IPS-15b (cell line): ENCODE data around the gene CXCR5.
A peak's percentile ranks its signal among the peaks of the same experiment; 100 is the strongest.

Experiments
- H3K27me3 ChIP-seq: one replicate; pipeline ENCODE4 v1.6.1; 2013; ENCODE audit warnings: low read length; ENCODE audit not compliant: control insufficient read depth, insufficient read depth
- H3K36me3 ChIP-seq: one replicate; pipeline ENCODE4 v1.6.1; 2013; ENCODE audit warnings: low read length; ENCODE audit not compliant: control insufficient read depth, insufficient read depth
- H3K4me1 ChIP-seq: one replicate; pipeline ENCODE4 v1.6.1; 2013; ENCODE audit warnings: mild to moderate bottlenecking, low read length; ENCODE audit not compliant: control insufficient read depth, insufficient read depth
- H3K4me3 ChIP-seq: one replicate; pipeline ENCODE4 v1.5.1; 2013; ENCODE audit warnings: low read depth, low read length
- H3K9ac ChIP-seq: one replicate; pipeline ENCODE4 v1.6.1; 2013; ENCODE audit warnings: low read depth, mild to moderate bottlenecking, low read length
- H3K9me3 ChIP-seq: one replicate; pipeline ENCODE4 v1.6.1; 2013; ENCODE audit warnings: mild to moderate bottlenecking, low read length; ENCODE audit not compliant: control insufficient read depth, insufficient read depth

The CXCR5 gene

GRCh38 chr11:118911113-118911879, 27.6 kb downstream of the CXCR5 start:
- Histone ChIP-seq H3K9me3 (no peaks in the 10 kb centered on the region), H3K9ac (peak overlapping the region; percentile 81), H3K36me3 (peaks cover 15% of the 10 kb centered on the region), H3K4me1 (peaks cover 32% of the 10 kb centered on the region), H3K27me3 (no peaks in the 10 kb centered on the region), H3K4me3 (peak overlapping the region; percentile 66)

GRCh38 chr11:118911880-118912741, 28.4 kb downstream of the CXCR5 start:
- Histone ChIP-seq H3K4me3 (peak overlapping the region; percentile 66), H3K36me3 (peaks cover 10% of the 10 kb centered on the region), H3K4me1 (peaks cover 40% of the 10 kb centered on the region), H3K27me3 (no peaks in the 10 kb centered on the region), H3K9ac (peak overlapping the region; percentile 81), H3K9me3 (no peaks in the 10 kb centered on the region)

- Histone ChIP-seq H3K36me3 (peaks cover 4% of the 10 kb centered on the region), H3K4me1 (peaks cover 42% of the 10 kb centered on the region), H3K9ac (peak overlapping the region; percentile 81), H3K9me3 (no peaks in the 10 kb centered on the region), H3K4me3 (peak overlapping the region; percentile 66), H3K27me3 (no peaks in the 10 kb centered on the region)
Measured at GRCh38 chr11:118912742-118913410, 29.2 kb downstream of the CXCR5 start.

- Histone ChIP-seq H3K9ac (peak overlapping the region; percentile 81), H3K9me3 (no peaks in the 10 kb centered on the region), H3K27me3 (no peaks in the 10 kb centered on the region), H3K36me3 (no peaks in the 10 kb centered on the region), H3K4me1 (peaks cover 43% of the 10 kb centered on the region), H3K4me3 (no peak overlapping the region)
Measured at GRCh38 chr11:118913411-118914125, 29.9 kb downstream of the CXCR5 start.

- H3K9ac ChIP-seq = no peak overlapping the region
- H3K4me3 ChIP-seq = no peak overlapping the region
- H3K36me3 ChIP-seq = no peaks in the 10 kb centered on the region
- no peaks in the 10 kb centered on the region for H3K9me3 ChIP-seq
- H3K4me1 ChIP-seq = peaks cover 45% of the 10 kb centered on the region
- no peaks in the 10 kb centered on the region for H3K27me3 ChIP-seq
Measured at GRCh38 chr11:118914178-118914918, 30.7 kb downstream of the CXCR5 start.

GRCh38 chr11:118914987-118915386, 31.3 kb downstream of the CXCR5 start:
- H3K27me3 ChIP-seq = no peaks in the 10 kb centered on the region
- no peak overlapping the region for H3K4me3 ChIP-seq
- H3K9me3 ChIP-seq = no peaks in the 10 kb centered on the region
- H3K9ac ChIP-seq = no peak overlapping the region
- no peaks in the 10 kb centered on the region for H3K36me3 ChIP-seq
- H3K4me1 ChIP-seq = peaks cover 52% of the 10 kb centered on the region

- no peak overlapping the region for H3K4me3 ChIP-seq
- H3K9ac ChIP-seq = no peak overlapping the region
- H3K9me3 ChIP-seq = no peaks in the 10 kb centered on the region
- H3K27me3 ChIP-seq = no peaks in the 10 kb centered on the region
- H3K36me3 ChIP-seq = no peaks in the 10 kb centered on the region
- H3K4me1 ChIP-seq = peaks cover 56% of the 10 kb centered on the region
Measured at GRCh38 chr11:118915396-118915795, 31.7 kb downstream of the CXCR5 start.

GRCh38 chr11:118915941-118916841, 32.5 kb downstream of the CXCR5 start:
- no peaks in the 10 kb centered on the region for H3K36me3 ChIP-seq
- H3K9me3 ChIP-seq = no peaks in the 10 kb centered on the region
- peak overlapping the region; percentile 14 for H3K9ac ChIP-seq
- peaks cover 64% of the 10 kb centered on the region for H3K4me1 ChIP-seq
- peak overlapping the region; percentile 24 for H3K4me3 ChIP-seq
- H3K27me3 ChIP-seq = no peaks in the 10 kb centered on the region

GRCh38 chr11:118916842-118917388, 33.2 kb downstream of the CXCR5 start:
- Histone ChIP-seq H3K27me3 (no peaks in the 10 kb centered on the region), H3K9ac (peak overlapping the region; percentile 14), H3K9me3 (no peaks in the 10 kb centered on the region), H3K4me3 (peak overlapping the region; percentile 63), H3K4me1 (peaks cover 65% of the 10 kb centered on the region), H3K36me3 (no peaks in the 10 kb centered on the region)
